NCI-H1930 (cell line): Measurements from ENCODE around the gene SMIM35.
"Not testable (repeated sequence)": the region's sequence is repeated elsewhere in the genome, so short reads cannot be mapped to it uniquely, and the experiment has no call there.

Experiments used
- DNase-seq, 2 experiments: peaks; one replicate each; lab custom pipeline; 2025; lab: John Stamatoyannopoulos, UW

The SMIM35 gene

GRCh38 chr11:118080296-118080695 is 6.5 kb downstream of the SMIM35 start:
- DNase-seq: no peak

- no peak for DNase-seq
Measured at GRCh38 chr11:118079491-118079890, 7.3 kb downstream of the SMIM35 start.

- no peak for DNase-seq
Measured at GRCh38 chr11:118078911-118079411, 7.8 kb downstream of the SMIM35 start.

- no peak for DNase-seq
Measured at GRCh38 chr11:118076754-118077281, 9.9 kb downstream of the SMIM35 start, which contains the start of gene TMPRSS4. Gene TMPRSS4 (plus strand): TSS chr11:118077078. CDS start chr11:118077303, 225 bp downstream.

GRCh38 chr11:118074785-118075184 is 12.0 kb downstream of the SMIM35 start:
- DNase-seq: no peak

GRCh38 chr11:118074091-118074685 is 12.6 kb downstream of the SMIM35 start:
- DNase-seq: no peak

GRCh38 chr11:118073554-118073953 is 13.2 kb downstream of the SMIM35 start:
- DNase-seq: no peak

- DNase-seq: no peak
Measured at GRCh38 chr11:118071416-118072030, 15.2 kb downstream of the SMIM35 start.

- no peak for DNase-seq
Measured at GRCh38 chr11:118068945-118069612, 17.7 kb downstream of the SMIM35 start.

- no peak for DNase-seq
Measured at GRCh38 chr11:118068206-118068944, 18.4 kb downstream of the SMIM35 start.

GRCh38 chr11:118067006-118067405 is 19.8 kb downstream of the SMIM35 start:
- no peak for DNase-seq

- DNase-seq: no peak
Measured at GRCh38 chr11:118065384-118065783, 21.4 kb downstream of the SMIM35 start.

GRCh38 chr11:118064956-118065355 is 21.8 kb downstream of the SMIM35 start:
- no peak for DNase-seq

GRCh38 chr11:118062631-118063030 is 24.1 kb downstream of the SMIM35 start:
- DNase-seq: not testable (repeated sequence)

GRCh38 chr11:118062181-118062580 is 24.6 kb downstream of the SMIM35 start:
- DNase-seq: not testable (repeated sequence)

- no peak for DNase-seq
Measured at GRCh38 chr11:118061586-118062125, 25.1 kb downstream of the SMIM35 start.

- DNase-seq: no peak
Measured at GRCh38 chr11:118060869-118061268, 25.9 kb downstream of the SMIM35 start.

GRCh38 chr11:118060081-118060661 is 26.6 kb downstream of the SMIM35 start:
- no peak for DNase-seq

- DNase-seq: no peak
Measured at GRCh38 chr11:118059246-118059940, 27.4 kb downstream of the SMIM35 start.

GRCh38 chr11:118058311-118059245 is 28.2 kb downstream of the SMIM35 start:
- DNase-seq: no peak
